Stimulated activated CD4-positive, alpha-beta T cell treated with anti-CD3 and anti-CD28 coated beads, Interleukin-15, amount 100 ng/mL, for 24 hours (primary cell): Measurements from ENCODE around the gene MYO7A.

Experiments
- DNase-seq: peaks from one replicate; pipeline ENCODE4 v3.0.0-alpha.2; 2020

The MYO7A gene

DNA sequence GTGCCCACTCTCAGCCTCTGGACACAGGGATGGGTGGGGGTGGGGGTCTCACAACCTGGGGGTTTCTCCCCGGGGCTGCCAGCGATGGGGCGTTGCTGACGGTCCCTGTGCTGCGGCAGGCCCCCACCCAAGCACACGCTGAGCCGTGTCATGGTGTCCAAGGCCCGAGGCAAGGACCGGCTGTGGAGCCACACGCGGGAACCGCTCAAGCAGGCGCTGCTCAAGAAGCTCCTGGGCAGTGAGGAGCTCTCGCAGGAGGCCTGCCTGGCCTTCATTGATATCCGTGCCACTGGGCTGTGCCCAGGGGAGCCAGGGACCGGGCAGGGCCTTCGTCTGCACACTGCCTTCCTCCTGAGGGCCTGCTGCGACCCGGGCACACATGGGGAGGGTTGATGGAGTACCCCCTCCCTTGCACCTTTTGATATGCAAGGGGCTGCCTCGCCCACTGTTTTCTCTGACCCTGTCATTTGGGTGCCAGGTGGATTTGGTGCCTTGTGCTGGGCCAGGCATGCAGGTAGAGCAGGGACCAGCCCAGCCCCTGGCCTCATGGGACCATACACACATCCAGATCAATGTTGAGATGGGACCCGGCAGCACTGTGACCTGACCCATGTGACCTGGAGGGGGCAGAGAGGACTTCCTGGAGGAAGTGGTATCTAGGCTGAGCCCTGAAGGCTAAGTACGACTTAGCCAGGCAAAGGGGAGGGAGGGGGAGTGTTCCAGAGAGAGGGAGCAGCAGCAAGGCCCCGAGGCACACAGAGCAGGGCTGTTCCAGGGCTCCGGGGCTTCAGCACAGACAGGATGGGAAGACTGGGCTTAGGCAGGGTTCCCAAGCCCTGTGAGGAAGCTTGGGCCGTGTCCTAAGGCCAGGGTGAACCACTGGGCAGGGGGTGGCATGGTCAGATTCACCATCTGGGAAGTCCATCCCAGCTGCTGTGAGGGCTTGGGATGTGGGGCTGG, 75.2 kb downstream of the MYO7A start:
- no peak for DNase-seq

DNA sequence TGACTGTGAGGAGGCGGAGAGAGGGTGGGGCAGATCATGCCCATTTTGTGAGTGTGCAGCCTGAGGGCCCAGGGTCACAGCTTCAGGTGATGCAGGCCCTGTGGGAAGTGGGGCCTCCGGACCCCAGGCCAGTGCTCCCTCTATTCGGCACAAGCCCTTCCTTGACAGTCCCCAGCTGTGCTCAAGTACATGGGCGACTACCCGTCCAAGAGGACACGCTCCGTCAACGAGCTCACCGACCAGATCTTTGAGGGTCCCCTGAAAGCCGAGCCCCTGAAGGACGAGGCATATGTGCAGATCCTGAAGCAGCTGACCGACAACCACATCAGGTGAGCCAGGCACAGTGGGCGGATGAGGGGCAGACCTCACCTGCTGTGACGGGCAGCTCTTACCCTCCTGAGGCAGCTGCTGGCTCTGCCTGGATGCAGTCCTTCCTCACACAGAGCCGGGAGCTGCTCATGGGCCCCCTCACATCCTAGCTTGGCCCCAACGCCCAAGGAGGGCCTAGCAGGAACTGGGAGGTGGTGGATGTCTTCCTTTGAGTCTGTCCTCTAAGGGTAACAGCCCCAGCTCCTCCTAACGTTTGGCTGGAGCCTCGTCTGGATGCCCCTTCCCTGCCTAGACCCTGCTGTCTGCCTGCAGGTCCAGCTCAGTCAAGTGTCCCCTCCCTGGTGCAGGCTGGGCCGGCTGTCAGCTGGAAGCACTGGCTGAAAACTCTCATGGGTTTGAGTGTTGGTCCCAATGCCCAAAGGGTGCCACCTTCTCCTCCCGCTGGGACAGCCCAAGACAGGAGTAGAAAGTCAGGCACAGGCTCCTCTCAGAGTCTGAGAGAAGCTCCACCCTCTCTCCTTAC, 76.1 kb downstream of the MYO7A start:
- no peak for DNase-seq

DNA sequence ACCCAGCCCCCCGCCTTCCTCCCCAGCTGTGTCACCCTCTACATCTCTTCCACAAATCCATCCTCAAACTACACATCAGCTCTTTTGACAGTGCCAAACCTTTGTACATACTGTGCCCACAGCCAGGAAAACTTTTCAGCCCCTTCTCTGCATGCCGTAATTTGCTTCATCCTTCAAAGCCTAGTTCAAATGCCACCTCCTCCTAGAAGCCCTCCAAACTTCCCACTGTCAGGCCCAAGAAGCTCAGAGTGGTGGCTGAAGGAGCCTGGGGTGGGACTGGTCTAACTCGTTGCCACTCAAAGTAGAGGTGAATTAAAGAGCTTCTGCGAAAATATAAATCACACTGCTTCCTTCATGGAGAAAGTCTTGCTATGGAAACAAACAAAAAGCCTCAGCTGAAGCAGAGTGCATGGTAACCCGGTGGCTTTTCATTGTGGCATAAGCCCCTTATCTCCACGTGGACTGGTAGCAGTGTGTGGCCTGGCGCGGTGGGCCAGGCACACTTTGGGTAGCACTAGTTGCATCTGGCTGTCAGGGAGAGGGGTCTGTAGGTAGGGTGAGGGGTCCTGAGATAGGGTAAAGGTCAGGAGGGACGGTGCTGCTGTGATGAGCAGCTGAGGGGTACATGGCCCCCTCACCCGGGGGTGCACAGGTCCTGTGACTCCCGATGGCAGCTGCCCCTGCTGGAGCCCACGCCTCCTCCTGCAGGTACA, 76.9 kb downstream of the MYO7A start:
- no peak for DNase-seq

DNA sequence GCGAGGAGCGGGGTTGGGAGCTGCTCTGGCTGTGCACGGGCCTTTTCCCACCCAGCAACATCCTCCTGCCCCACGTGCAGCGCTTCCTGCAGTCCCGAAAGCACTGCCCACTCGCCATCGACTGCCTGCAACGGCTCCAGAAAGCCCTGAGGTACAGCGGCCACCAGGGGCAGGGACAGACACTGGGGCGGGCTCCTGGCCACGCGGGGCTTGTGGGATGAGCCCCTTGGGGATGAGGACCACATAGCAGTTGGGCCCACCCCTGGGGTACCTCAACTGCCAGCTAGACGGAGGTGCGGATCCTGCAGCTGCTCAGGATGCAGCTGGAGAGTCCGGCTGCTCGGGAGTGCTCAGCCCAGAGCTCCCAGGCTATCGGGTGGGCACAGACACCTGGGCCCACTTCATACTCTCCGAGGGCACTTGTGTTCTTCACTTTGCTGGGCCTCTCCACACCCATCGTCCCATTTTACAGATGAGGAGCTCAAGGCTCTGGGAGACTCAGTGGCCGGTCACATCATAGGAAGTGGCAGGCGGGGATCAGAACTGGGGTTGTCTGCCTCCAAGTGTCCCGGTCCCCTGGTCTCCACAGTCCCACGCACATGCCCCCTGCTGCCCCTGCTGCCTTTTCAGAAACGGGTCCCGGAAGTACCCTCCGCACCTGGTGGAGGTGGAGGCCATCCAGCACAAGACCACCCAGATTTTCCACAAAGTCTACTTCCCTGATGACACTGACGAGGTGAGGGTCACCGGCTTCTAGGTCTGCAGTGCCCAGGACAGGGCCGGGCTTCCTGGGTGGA, 77.6 kb downstream of the MYO7A start:
- no peak for DNase-seq

DNA sequence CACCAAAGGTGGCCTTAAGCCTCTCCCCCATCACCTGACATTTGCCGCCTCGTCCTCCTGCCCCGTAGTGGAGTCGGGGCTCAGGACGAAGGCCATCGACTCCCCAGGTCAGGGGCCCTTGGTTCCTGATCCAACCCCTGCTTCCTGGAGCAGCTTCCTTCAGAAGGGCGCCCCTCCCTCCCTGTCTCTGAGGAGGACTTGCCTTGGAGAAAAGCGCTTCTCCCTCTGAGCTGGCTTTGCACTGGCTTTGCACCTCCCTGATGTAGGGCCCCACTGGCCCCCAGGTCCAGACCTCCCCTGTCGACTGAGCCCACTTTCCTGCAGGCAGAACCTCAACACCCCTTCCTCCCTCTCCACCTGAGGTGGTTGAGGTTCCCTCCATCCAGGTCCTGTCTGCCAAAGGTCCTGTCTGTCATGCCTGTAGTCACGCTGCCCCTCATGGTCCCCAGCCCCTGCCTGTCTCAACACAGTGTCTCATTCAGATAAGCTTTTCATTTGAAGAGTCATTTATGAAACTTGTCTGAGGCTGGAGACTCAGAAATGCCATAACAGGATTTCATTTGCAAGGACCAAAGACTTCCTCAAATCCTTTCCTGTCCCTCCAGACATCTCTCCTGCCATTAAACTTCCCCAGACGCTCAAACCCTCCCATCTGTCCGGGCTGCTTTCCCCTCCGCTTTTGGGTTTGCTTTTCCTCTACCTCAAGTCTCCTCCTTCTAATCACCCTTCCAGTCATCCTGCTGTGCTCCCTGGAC, 78.4 kb downstream of the MYO7A start:
- no peak for DNase-seq

DNA sequence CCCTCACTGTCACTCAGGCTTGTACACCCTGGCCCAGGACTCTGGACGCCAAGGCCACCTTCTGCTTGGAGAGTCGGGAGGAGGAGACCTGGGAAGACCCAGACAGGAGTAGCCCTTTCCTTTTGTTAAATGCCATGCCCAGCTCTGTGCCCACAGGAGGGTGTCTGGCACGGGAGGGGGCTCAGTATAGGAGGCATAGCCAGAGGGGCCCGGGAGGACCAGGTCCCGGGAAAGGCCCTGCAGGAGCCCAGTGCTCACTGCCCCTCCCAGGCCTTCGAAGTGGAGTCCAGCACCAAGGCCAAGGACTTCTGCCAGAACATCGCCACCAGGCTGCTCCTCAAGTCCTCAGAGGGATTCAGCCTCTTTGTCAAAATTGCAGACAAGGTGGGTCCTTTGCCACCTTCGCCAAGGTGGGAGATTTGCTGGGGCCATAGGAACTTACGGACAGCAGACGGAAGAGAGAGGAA, 79.0 kb downstream of the MYO7A start:
- no peak for DNase-seq

DNA sequence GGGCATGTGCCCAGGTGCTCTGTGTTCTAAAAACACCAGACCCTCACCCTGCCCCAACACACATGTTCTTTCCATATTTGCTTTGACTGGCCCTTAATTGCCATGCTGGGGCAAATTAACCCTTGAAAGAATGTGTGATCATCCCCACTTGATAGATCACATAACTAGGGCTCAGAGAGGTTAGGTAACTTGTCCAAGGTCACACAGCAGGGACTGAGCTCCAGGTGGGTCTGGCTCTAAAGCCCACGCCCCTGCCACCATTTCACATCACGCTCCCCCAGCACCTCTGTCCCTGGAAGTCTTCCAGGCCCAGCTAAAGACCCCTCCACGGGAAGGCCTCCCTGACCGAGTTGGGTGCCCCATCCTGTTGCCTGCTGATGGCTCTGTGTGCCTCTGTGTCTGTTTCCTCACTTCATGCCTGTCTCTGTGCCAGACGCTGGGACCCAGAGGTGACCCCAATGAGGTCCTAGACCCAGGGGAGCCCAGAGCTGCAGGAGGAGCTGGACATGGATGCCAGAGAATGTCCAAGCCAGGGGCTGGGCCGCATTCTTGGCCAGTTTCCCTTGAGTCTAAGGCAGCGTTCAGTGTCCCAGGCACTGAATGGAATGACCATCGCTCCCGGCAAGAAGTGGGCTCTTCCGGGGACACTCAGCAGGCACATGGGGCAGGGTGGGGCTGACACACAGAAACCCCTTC, 79.7 kb downstream of the MYO7A start:
- no peak for DNase-seq

DNA sequence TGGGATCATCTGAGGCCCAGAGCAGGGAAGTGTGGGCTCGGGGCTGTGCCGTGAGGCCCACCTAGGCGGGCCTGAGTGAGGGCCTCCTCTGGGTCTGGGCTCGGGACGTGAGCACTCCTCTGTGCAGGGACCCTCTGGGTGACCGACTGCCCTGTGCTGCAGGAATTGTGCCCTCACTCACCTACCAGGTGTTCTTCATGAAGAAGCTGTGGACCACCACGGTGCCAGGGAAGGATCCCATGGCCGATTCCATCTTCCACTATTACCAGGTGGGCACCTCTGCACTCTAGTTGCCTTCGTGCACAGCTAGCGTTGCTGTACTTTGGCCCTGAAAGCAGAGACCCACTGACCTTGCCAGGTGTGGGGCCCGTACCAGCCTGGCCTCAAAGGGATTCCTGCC, 80.5 kb downstream of the MYO7A start:
- DNase-seq, result no peak

DNA sequence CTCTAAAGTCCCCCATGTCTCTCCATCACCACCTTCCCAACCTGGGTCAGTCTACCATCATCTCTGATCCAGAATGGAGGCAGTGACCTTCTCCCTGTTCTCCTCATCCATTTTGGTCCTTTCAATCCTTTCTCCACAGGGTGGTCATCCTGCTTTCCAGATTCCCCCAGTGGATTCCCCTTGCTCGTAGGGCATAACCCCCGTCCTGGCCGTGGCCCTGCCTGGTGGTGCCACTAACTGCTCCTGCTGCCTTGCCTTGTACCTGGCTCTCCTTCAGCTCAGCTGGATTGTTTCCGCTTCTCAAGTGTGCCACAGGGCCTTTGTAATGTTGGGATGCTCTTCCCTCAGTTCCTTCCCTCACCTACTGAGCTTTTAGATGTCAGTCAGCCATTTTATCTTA, 81.6 kb downstream of the MYO7A start:
- DNase-seq, result no peak

DNA sequence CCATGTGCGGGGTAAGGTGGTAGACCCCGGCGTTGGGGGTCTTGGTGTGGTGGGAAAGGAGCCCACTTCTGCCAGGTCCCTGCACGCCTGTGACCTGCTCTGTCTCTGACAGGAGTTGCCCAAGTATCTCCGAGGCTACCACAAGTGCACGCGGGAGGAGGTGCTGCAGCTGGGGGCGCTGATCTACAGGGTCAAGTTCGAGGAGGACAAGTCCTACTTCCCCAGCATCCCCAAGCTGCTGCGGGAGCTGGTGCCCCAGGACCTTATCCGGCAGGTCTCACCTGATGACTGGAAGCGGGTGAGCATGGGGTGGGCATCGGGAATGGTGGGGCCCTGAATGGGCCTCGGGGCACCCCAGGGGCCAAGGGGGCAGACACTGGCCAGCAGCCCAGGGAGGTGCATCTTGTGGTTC, 83.0 kb downstream of the MYO7A start:
- DNase-seq, result no peak

DNA sequence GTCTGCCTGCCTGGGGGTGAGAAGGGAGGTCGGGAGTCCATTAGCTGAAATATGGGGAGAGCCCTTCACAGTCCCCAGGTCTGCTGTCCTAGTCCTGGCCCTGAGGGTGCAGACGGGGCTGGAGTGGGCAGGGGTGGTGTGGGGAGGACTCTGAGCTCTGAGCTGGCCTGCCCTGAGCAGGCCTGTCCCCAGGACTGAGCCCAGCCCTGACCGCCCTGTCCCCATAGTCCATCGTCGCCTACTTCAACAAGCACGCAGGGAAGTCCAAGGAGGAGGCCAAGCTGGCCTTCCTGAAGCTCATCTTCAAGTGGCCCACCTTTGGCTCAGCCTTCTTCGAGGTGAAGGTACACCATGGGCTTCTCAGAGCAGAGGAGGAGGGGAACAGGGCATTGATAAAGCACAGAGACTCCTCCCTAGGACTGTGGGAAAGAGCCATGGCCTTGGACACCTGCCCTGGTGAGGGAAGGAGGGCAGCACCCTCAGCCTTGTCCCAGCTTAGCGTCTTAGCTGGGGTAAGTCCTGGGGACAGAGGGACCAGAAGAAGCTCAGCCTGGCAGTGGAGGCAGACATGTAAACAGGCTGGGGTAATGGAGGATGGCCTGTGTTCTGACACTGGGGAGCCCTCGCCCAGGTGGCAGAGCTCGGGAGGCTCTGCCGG, 83.7 kb downstream of the MYO7A start:
- DNase-seq, result no peak

DNA sequence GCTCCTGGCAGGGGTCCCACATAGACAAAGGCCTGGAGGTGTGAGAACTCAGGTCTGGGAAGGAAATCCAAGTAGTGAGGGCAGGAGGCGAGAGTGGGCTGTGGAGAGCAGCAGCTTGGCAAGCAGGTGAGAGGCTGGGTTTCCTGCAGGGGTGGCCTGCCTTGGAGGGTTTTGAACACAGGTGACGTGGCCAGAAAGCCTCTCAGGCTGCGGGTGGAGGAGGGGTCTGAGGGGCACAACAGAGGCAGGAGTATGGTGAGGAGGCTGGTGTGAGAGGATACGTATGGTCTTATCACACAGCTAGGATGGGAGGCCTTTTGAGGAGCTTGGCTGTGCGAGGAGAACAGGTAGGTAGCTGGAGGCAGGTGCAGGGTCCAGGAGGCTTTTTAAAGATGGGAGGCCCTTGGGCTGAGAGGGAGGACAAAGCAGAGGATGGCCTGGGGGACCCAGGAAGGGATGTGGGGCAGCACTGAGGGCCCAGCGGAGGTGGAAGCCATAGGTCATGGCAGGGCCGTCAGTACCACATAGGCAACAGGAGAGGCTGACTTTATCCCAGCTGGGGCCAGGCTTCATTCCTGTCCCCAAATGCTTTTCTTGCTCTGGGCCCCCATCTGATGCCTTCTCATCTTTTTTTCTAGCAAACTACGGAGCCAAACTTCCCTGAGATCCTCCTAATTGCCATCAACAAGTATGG, 84.4 kb downstream of the MYO7A start:
- DNase-seq, result no peak

DNA sequence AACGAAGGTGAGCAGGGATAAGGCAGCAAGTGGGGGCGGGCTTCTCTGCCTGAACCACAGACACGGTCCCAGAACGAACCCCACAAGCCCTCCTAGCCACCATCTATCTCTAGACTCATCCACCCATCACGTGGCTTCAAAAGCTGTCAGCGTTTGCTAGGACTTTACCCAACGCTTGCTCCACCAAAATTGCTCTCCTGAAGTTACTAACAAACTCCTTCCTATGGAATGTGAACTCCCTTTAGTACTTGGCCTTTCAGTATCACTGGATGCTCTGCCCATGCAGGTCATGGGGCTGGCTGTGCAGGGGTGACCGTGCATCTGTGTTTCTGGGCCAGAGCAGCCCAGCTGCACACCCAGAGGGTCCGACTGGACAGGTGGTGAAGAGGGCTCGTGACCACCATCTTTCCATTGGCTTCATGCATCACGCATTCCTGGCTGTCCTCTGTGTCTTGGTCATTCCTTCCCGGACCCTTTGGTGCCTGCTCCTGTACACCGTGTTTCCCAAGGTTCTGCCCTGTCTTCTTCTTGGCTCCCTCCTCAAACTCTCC, 85.1 kb downstream of the MYO7A start:
- no peak for DNase-seq

DNA sequence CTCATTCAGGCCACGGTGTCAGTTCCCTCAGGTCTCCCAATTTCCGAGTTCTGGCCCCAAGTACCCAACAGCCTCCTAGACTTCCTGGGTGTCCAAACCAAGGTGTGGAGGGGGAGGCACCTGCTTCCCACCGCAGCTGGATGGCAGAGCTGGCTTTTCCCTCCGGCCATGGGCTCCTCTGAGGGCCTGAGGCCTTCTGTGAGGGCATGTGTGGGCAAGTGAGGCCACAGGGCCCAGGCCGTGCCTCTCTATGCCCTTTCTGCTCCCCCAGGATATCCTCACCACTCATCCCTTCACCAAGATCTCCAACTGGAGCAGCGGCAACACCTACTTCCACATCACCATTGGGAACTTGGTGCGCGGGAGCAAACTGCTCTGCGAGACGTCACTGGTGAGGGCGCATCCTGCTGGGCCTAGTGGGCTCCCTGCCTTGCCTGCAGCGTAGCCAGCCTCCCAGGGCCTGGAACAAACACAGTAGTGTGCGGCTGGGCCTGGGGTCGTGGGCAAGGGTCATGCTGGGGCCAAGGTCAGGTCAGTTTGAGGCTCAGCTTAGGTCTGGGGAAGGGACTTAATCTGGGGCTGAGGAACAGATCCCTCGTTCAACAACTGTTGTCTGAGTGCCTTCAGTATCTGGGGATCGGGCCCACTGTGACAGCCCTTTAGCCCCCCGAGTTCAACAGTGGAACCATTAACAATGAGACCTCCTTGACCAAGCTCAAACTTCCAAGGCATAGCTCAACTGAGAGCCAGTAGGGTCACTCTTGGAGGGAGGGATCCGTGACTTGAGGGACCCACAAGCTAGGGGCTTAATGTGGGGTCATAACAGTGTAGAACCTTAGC, 85.8 kb downstream of the MYO7A start:
- DNase-seq, result no peak

DNA sequence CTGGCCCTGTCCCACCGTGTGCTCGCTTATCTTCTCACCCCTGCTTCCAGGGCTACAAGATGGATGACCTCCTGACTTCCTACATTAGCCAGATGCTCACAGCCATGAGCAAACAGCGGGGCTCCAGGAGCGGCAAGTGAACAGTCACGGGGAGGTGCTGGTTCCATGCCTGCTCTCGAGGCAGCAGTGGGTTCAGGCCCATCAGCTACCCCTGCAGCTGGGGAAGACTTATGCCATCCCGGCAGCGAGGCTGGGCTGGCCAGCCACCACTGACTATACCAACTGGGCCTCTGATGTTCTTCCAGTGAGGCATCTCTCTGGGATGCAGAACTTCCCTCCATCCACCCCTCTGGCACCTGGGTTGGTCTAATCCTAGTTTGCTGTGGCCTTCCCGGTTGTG, 86.5 kb downstream of the MYO7A start:
- no peak for DNase-seq

DNA sequence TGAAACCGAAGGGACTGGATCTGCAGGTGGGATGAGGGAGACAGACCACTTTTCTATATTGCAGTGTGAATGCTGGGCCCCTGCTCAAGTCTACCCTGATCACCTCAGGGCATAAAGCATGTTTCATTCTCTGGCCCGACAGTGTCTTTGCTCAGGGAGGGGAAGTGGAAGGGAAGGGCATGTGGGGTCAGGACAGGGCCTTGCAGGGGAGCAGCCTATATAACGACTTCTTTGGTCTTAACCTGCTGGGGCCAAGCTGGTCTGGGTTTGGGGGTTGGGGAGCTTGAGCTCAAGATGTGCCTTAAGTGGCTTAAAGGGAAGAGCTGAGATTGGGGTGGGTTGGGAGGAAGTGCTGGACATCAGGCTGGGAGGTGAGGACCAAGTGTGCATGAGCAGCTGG, 87.1 kb downstream of the MYO7A start:
- DNase-seq, result no peak

DNA sequence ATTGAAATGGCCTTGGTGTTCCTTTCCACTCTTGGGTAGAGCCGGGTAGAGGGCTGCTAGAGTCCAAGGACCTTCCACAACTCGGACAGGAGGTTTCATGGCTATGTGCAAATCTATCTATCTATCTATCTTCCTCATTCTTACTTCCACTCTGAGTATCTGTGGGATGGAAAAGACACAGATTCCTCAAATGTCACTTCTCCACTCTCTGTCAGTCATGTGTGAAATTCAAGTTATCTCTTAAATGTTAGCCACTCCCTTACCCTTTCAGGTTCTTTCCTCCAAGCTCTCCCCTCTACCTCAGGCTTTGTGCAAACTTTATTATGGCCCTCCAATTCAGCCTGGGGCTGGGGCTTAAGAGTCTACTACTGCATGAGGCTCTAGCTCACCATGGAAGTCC, 89.1 kb downstream of the MYO7A start:
- DNase-seq, result no peak

DNA sequence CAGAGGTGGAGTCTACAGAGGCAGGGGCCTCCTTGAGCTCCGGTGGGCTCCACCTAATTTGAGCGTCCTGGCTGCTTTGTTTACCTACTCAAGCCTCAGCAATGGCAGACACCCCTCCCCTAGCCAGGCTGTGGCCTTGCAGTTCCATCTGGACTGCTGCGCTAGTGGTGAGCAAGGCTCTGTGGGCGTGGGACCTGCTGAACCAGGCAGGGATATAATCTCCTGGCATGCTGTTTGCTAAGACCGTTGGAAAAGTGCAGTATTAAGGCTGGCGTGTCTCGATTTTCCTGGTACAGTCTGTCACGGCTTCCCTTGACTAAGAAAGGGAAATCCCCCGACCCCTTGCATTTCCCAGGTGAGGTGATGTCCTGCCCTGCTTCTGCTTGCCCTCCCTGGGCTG, 95.8 kb downstream of the MYO7A start:
- DNase-seq, result no peak
